Tibial artery (tissue), 4 donors: ENCODE measurements around the gene EIF4E1B.

Source experiments
- DNase-seq, 2 donors: peaks; one replicate each; pipeline ENCODE4 v3.0.0-alpha.2; 2019
- H3K27ac ChIP-seq, 2 donors: fragments of 200-600 bp; sonication (generic) in 1 of 2; 1 replicate in 1 of 2; 2 replicates in 1 of 2; pipeline ENCODE4 v1.5.1; 2018 to 2019; ENCODE audit warnings: mild to moderate bottlenecking in 1 of 2
- H3K27me3 ChIP-seq, 2 donors: fragments of 200-600 bp; sonication (generic) in 1 of 2; one replicate each; pipeline versions ENCODE4 v1.5.1 to v1.6.0; 2016 to 2019
- H3K36me3 ChIP-seq, 3 donors: fragments of 200-600 bp; sonication (generic) in 2 of 3; one replicate each; pipeline ENCODE4 v1.5.1; 2016 to 2019; ENCODE audit warnings: mild to moderate bottlenecking in 2 of 3
- H3K4me1 ChIP-seq, 4 donors: fragments of 200-600 bp; sonication (generic) in 2 of 4; 1 replicate in 3 of 4; 2 replicates in 1 of 4; pipeline ENCODE4 v1.5.1; 2016 to 2019
- H3K4me3 ChIP-seq, 2 donors: fragments of 200-600 bp; sonication (generic) in 1 of 2; 1 replicate in 1 of 2; 2 replicates in 1 of 2; pipeline ENCODE4 v1.5.1; 2018 to 2019; ENCODE audit warnings: mild to moderate bottlenecking in 2 of 2
- H3K9me3 ChIP-seq, 3 donors: fragments of 200-600 bp; sonication (generic) in 1 of 3; one replicate each; pipeline ENCODE4 v1.5.1; 2016 to 2019
- CTCF ChIP-seq, 2 experiments: fragments of 200-600 bp in 1 of 2; fragments of 450-650 bp in 1 of 2; IDR thresholded peaks; one replicate each; pipeline ENCODE4 v1.5.1; 2017 to 2019; ENCODE audit warnings: antibody characterized with exemption in 2 of 2, mild to moderate bottlenecking in 1 of 2, moderate library complexity in 1 of 2
- intact Hi-C: fragments of 100-400 bp; cut with DNase I; formaldehyde crosslinking; loops from one replicate; pipeline ENCODE4 v1.15.0; 2023; ENCODE audit warnings: low total_unique reads

EIF4E1B gene

GRCh38 chr5:176692326-176692725 is 61.9 kb downstream of the EIF4E1B start:
- intact Hi-C loops = no loop called here
- no peaks in the 10 kb centered on the region for H3K4me1 ChIP-seq
- H3K36me3 ChIP-seq = no peaks in the 10 kb centered on the region
- H3K4me3 ChIP-seq = no peak overlapping the region
- TF ChIP-seq CTCF (IDR thresholded peaks at IDR 0.05) = no peak
- no peak for DNase-seq
- H3K27me3 ChIP-seq = peaks cover 0 to 68% of the 10 kb centered on the region in 2 donors
- no peak overlapping the region for H3K27ac ChIP-seq
- H3K9me3 ChIP-seq = no peaks in the 10 kb centered on the region

GRCh38 chr5:176692839-176693476 is 62.5 kb downstream of the EIF4E1B start:
- Histone ChIP-seq H3K4me1 (no peaks in the 10 kb centered on the region), H3K27me3 (peaks cover 0 to 74% of the 10 kb centered on the region in 2 donors), H3K36me3 (no peaks in the 10 kb centered on the region), H3K4me3 (no peak overlapping the region), H3K9me3 (no peaks in the 10 kb centered on the region), H3K27ac (no peak overlapping the region)
- TF ChIP-seq CTCF (IDR thresholded peaks at IDR 0.05) = no peak
- intact Hi-C loops = no loop called here
- DNase-seq = no peak

GRCh38 chr5:176693477-176693851 is 63.0 kb downstream of the EIF4E1B start:
- peaks cover 0 to 79% of the 10 kb centered on the region in 2 donors for H3K27me3 ChIP-seq
- no peak for TF ChIP-seq CTCF (IDR thresholded peaks at IDR 0.05)

GRCh38 chr5:176694146-176694545 is 63.7 kb downstream of the EIF4E1B start:
- no peak for TF ChIP-seq CTCF (IDR thresholded peaks at IDR 0.05)
- DNase-seq = no peak
- Histone ChIP-seq H3K4me1 (no peaks in the 10 kb centered on the region), H3K27me3 (peaks cover 0 to 85% of the 10 kb centered on the region in 2 donors), H3K9me3 (no peaks in the 10 kb centered on the region), H3K27ac (no peak overlapping the region), H3K36me3 (no peaks in the 10 kb centered on the region), H3K4me3 (no peak overlapping the region)
- intact Hi-C loops = no loop called here

More at GRCh38 chr5:176693477-176693851, 63.0 kb downstream of the EIF4E1B start:
- H3K27ac ChIP-seq = no peak overlapping the region
- no peaks in the 10 kb centered on the region for H3K9me3 ChIP-seq
- intact Hi-C loops = no loop called here
- no peaks in the 10 kb centered on the region for H3K36me3 ChIP-seq
- H3K4me1 ChIP-seq = no peaks in the 10 kb centered on the region
- no peak for DNase-seq
- no peak overlapping the region for H3K4me3 ChIP-seq

- Histone ChIP-seq H3K4me3 (no peak overlapping the region), H3K27me3 (peaks cover 0 to 90% of the 10 kb centered on the region in 2 donors)
- intact Hi-C loops = no loop called here
These were observed 64.2 kb downstream of the EIF4E1B start for GRCh38 chr5:176694631-176695030.

More at GRCh38 chr5:176694631-176695030, 64.2 kb downstream of the EIF4E1B start:
- TF ChIP-seq CTCF (IDR thresholded peaks at IDR 0.05) = no peak
- no peak for DNase-seq
- H3K27ac ChIP-seq = no peak overlapping the region
- H3K4me1 ChIP-seq = no peaks in the 10 kb centered on the region
- H3K9me3 ChIP-seq = no peaks in the 10 kb centered on the region
- H3K36me3 ChIP-seq = no peaks in the 10 kb centered on the region
